B cell (primary cell): Measurements from ENCODE around the gene TUBA1C. TPM values are rescaled to one million over a fixed set of nuclear protein-coding genes. Genes with fewer than 3 reads are reported as not detected.

Experiments
- ATAC-seq: fragments of 200-7000 bp; cut with Tn5 transposase; one replicate; pipeline ENCODE4 v1.10.0; 2021; ENCODE audit warnings: low read depth, mild to moderate bottlenecking, moderate number of reproducible peaks, moderate library complexity
- CTCF ChIA-PET: fragments of 350-600 bp; sonication (Branson Sonifier 250); formaldehyde crosslinking; loops from one replicate; lab custom pipeline; 2021; ENCODE audit warnings: antibody characterized with exemption, inconsistent platforms; lab: Charles Lee
- POLR2A ChIA-PET: fragments of 350-600 bp; sonication (Branson Sonifier 250); formaldehyde crosslinking; loops from one replicate; lab custom pipeline; 2021; ENCODE audit warnings: antibody characterized with exemption; lab: Charles Lee
- DNase-seq: peaks from one replicate; pipeline ENCODE4 v3.0.0; 2013
- H2AFZ ChIP-seq: 2 replicates; pipeline ENCODE4 v1.6.1; 2012; ENCODE audit warnings: mild to moderate bottlenecking, low read depth, low read length; ENCODE audit not compliant: insufficient read depth, poor library complexity, severe bottlenecking
- H3K27ac ChIP-seq, 2 donors: 1 replicate in 1 of 2; 2 replicates in 1 of 2; pipeline ENCODE4 v1.5.1; 2012 to 2013; ENCODE audit warnings: low read length in 2 of 2, mild to moderate bottlenecking in 2 of 2, moderate library complexity in 1 of 2
- H3K27me3 ChIP-seq, 4 experiments: fragments of 200-600 bp in 1 of 4; sonication (generic) in 1 of 4; replicated peaks in 1 of 4; 1 replicate in 2 of 4; 2 replicates in 2 of 4; pipeline versions ENCODE4 v1.6.1 to v1.7.0; 2013 to 2016; ENCODE audit warnings: low read length in 3 of 4, mild to moderate bottlenecking in 2 of 4, mixed read lengths in 1 of 4, moderate library complexity in 1 of 4; ENCODE audit not compliant: insufficient read depth in 4 of 4, control insufficient read depth in 3 of 4; ENCODE audit errors: control extremely low read depth in 1 of 4
- H3K36me3 ChIP-seq, 2 experiments: replicated peaks in 1 of 2; 1 replicate in 1 of 2; 2 replicates in 1 of 2; pipeline versions ENCODE4 v1.6.1 to v1.7.1; 2013; ENCODE audit warnings: low read length in 1 of 2; ENCODE audit not compliant: insufficient read depth in 2 of 2, control insufficient read depth in 1 of 2; ENCODE audit errors: control extremely low read depth in 1 of 2, extremely low read depth in 1 of 2
- H3K4me1 ChIP-seq, 2 donors: fragments of 200-600 bp in 1 of 2; sonication (generic) in 1 of 2; 1 replicate in 1 of 2; 2 replicates in 1 of 2; pipeline versions ENCODE4 v1.5.1 to v1.6.1; 2013 to 2017; ENCODE audit warnings: low read length in 2 of 2; ENCODE audit not compliant: control insufficient read depth in 2 of 2, insufficient read depth in 2 of 2
- H3K4me2 ChIP-seq: replicated peaks from 2 replicates; pipeline ENCODE3; 2012; ENCODE audit warnings: mild to moderate bottlenecking, low read depth, low read length; ENCODE audit not compliant: poor library complexity, severe bottlenecking
- H3K4me3 ChIP-seq, 5 experiments: fragments of 200-600 bp in 1 of 5; sonication (generic) in 1 of 5; 1 replicate in 3 of 5; 2 replicates in 2 of 5; pipeline versions ENCODE4 v1.5.1 to v1.7.0; 2011 to 2016; ENCODE audit warnings: low read length in 4 of 5, mild to moderate bottlenecking in 4 of 5, low read depth in 2 of 5, control low read depth in 1 of 5, moderate library complexity in 1 of 5; ENCODE audit not compliant: insufficient read depth in 1 of 5; ENCODE audit errors: control extremely low read depth in 1 of 5, extremely low read depth in 1 of 5
- H3K79me2 ChIP-seq: fragments of 200-600 bp; sonication (generic); one replicate; pipeline ENCODE4 v1.6.0; 2016; ENCODE audit warnings: low read length; ENCODE audit not compliant: control insufficient read depth, insufficient read depth
- H3K9ac ChIP-seq: fragments of 200-600 bp; sonication (generic); 2 replicates; pipeline ENCODE4 v1.6.1; 2017; ENCODE audit warnings: mild to moderate bottlenecking, low read length, moderate library complexity
- H3K9me3 ChIP-seq, 3 donors: one replicate each; pipeline versions ENCODE4 v1.6.1 to v1.7.1; 2013; ENCODE audit warnings: low read length in 2 of 3; ENCODE audit not compliant: control insufficient read depth in 2 of 3, insufficient read depth in 1 of 3; ENCODE audit errors: control extremely low read depth in 1 of 3
- H4K20me1 ChIP-seq: 2 replicates; pipeline ENCODE4 v1.6.0; 2012; ENCODE audit warnings: mild to moderate bottlenecking, low read length; ENCODE audit not compliant: insufficient read depth, control insufficient read depth, poor library complexity, severe bottlenecking
- H3K27ac Mint-ChIP-seq: one replicate; pipeline ENCODE4 v1.8.0; 2021; ENCODE audit warnings: mixed read lengths
- H3K27me3 Mint-ChIP-seq: one replicate; pipeline ENCODE4 v1.8.0; 2021; ENCODE audit warnings: mixed read lengths
- H3K4me1 Mint-ChIP-seq: one replicate; pipeline ENCODE4 v1.8.0; 2021; ENCODE audit warnings: mixed read lengths
- H3K4me3 Mint-ChIP-seq: one replicate; pipeline ENCODE4 v1.8.0; 2021; ENCODE audit warnings: mixed read lengths
- H3K9me3 Mint-ChIP-seq: one replicate; pipeline ENCODE4 v1.8.0; 2022; ENCODE audit warnings: mixed read lengths; ENCODE audit not compliant: insufficient read depth
- CTCF ChIP-seq: fragments of 200-600 bp; IDR thresholded peaks from one replicate; pipeline ENCODE4 v1.8.0; 2022; ENCODE audit warnings: antibody characterized with exemption, mild to moderate bottlenecking
- EZH2 ChIP-seq: IDR thresholded peaks from 2 replicates; pipeline ENCODE4 v1.6.1; 2012; ENCODE audit warnings: borderline replicate concordance, low read depth, mild to moderate bottlenecking, moderate library complexity, low read length; ENCODE audit not compliant: insufficient read depth, poor library complexity, severe bottlenecking
- WGBS: methylation state at CpG from one replicate; pipeline ENCODE4 v1.1.5; 2013; ENCODE audit warnings: missing lambda C conversion rate; ENCODE audit not compliant: insufficient coverage; 5-methylcytosine and 5-hydroxymethylcytosine counted together
- intact Hi-C: fragments of 100-400 bp; cut with micrococcal nuclease; formaldehyde crosslinking; loops from one replicate; pipeline ENCODE4 v1.10.0; 2022
- polyA plus RNA-seq: library from polyadenylated mRNA; depleted of rRNA; stranded (reverse); fragments of >200 nt; gene quantifications from 2 replicates; pipeline ENCODE4 v1.2.3, GENCODE V29; 2012
- total RNA-seq, 2 donors: library from RNA; stranded (reverse); fragments of 120-200 nt in 1 of 2; gene quantifications; 1 replicate in 1 of 2; 2 replicates in 1 of 2; pipeline versions ENCODE4 v1.2.3 to v1.2.4, GENCODE V29; 2013 to 2022

Gene TUBA1C
- total and polyA plus RNA-seq, 2 donors (not counting 1 experiment from before 2014, with no cell fraction given) = 34.9 to 121 TPM

GRCh38 chr12:49293056-49293956, 28.4 kb downstream of the TUBA1C start:
- no peak overlapping the region for H3K9ac ChIP-seq
- POLR2A ChIA-PET = no interaction called here
- Mint-ChIP-seq H3K27me3 (peaks cover 46% of the 10 kb centered on the region), H3K27ac (no peak overlapping the region), H3K4me3 (no peak overlapping the region), H3K4me1 (peaks cover 22% of the 10 kb centered on the region), H3K9me3 (no peaks in the 10 kb centered on the region)
- H3K4me1 ChIP-seq = peaks cover 30 to 38% of the 10 kb centered on the region in 2 donors
- no peaks in the 10 kb centered on the region for H4K20me1 ChIP-seq
- H3K4me2 ChIP-seq = no peak overlapping the region
- 66% methylated on average over 13 of the region's 18 CpGs for WGBS
- peaks cover 0 to 18% (median 0%) of the 10 kb centered on the region in 3 donors for H3K9me3 ChIP-seq
- H3K79me2 ChIP-seq = no peaks in the 10 kb centered on the region
- H3K4me3 ChIP-seq = no peak overlapping the region
- H3K27ac ChIP-seq = no peak overlapping the region
- no peak overlapping the region for H2AFZ ChIP-seq
- CTCF ChIA-PET = interaction anchor here (0.5 to 13.4 kb wide), 8 partner anchors 39 to 439 kb away, joined by 3 to 139 read pairs (median 8); partner anchors contain the start of gene DNAJC22
- TF ChIP-seq CTCF (no peak), EZH2 (no peak)
- H3K36me3 ChIP-seq = no peaks in the 10 kb centered on the region
- ATAC-seq = no peak
- H3K27me3 ChIP-seq = peaks cover 0 to 63% (median 27%) of the 10 kb centered on the region in 4 experiments
- DNase-seq = no peak
- intact Hi-C loops = no loop called here
